Panc1 (cell line): ENCODE data around the gene RER1.

Experiments
- CTCF ChIP-seq: fragments of 450-650 bp; IDR thresholded peaks from 2 replicates; pipeline ENCODE4 v1.5.1; 2017; ENCODE audit warnings: mild to moderate bottlenecking
- POLR2AphosphoS5 ChIP-seq: IDR thresholded peaks from 2 replicates; pipeline ENCODE4 v1.6.1; 2012; ENCODE audit warnings: mild to moderate bottlenecking, low read depth, low read length, moderate library complexity
- REST ChIP-seq, 2 experiments: IDR thresholded peaks; 2 replicates each; pipeline ENCODE4 v1.6.1; 2011 to 2012; ENCODE audit warnings: low read depth in 2 of 2, control low read depth in 1 of 2, low read length in 1 of 2, mild to moderate bottlenecking in 1 of 2, moderate library complexity in 1 of 2; ENCODE audit not compliant: insufficient read depth in 1 of 2
- TCF7L2 ChIP-seq: IDR thresholded peaks from 2 replicates; pipeline ENCODE4 v1.6.1; 2011; ENCODE audit warnings: mild to moderate bottlenecking, low read depth, low read length, inconsistent platforms

- no peak for TF ChIP-seq CTCF
- no peak for TF ChIP-seq POLR2AphosphoS5
- TF ChIP-seq REST (IDR thresholded peaks at IDR 0.05; ENCODE audit: insufficient read depth in 1 of 2, low read depth in 2 of 2, low read length in 1 of 2) = no peak
- TF ChIP-seq TCF7L2 = no peak
Measured at GRCh38 chr1:2355373-2356261, 36.0 kb upstream of the RER1 start.
